Endothelial cell of umbilical vein (primary cell): ENCODE data around the gene LRRC72.

Experiments used
- CTCF ChIP-seq, 2 donors: IDR thresholded peaks; 1 replicate in 1 of 2; 2 replicates in 1 of 2; pipeline ENCODE4 v1.5.1; 2011; ENCODE audit warnings: low read length in 2 of 2, mild to moderate bottlenecking in 2 of 2, moderate library complexity in 2 of 2, control low read depth in 1 of 2, inconsistent platforms in 1 of 2, low read depth in 1 of 2; ENCODE audit not compliant: insufficient read depth in 1 of 2; ENCODE audit errors: extremely low read depth in 1 of 2
- EZH2 ChIP-seq: IDR thresholded peaks from 2 replicates; pipeline ENCODE4 v1.6.1; 2012; ENCODE audit warnings: borderline replicate concordance, low read depth, mild to moderate bottlenecking, moderate library complexity, low read length, inconsistent platforms; ENCODE audit not compliant: severe bottlenecking
- JUN ChIP-seq: IDR thresholded peaks from 2 replicates; pipeline ENCODE4 v1.6.1; 2011; ENCODE audit warnings: borderline replicate concordance, low read depth; ENCODE audit not compliant: insufficient read length, insufficient read depth
- POLR2A ChIP-seq: IDR thresholded peaks from 2 replicates; pipeline ENCODE4 v1.6.1; 2012; ENCODE audit warnings: low read depth, mild to moderate bottlenecking, control low read depth, low read length

- no peak for TF ChIP-seq JUN
- TF ChIP-seq CTCF (IDR thresholded peaks at IDR 0.05; ENCODE audit: extremely low read depth in 1 of 2, insufficient read depth in 1 of 2, low read depth in 1 of 2, low read length in 2 of 2), result no peak
- no peak for TF ChIP-seq POLR2A
- no peak for TF ChIP-seq EZH2
Observed at GRCh38 chr7:16479161-16479560, 47.5 kb upstream of the LRRC72 start.
